Stimulated activated CD8-positive, alpha-beta memory T cell treated with anti-CD3 and anti-CD28 coated beads, Interleukin-7, amount 100 ng/mL, for 1 hour (primary cell): ENCODE results near the gene PMM2.
"Not testable (repeated sequence)": the region's sequence is repeated elsewhere in the genome, so short reads cannot be mapped to it uniquely, and the experiment has no call there.

Experiments used
- DNase-seq, 2 donors: peaks; one replicate each; pipeline ENCODE4 v3.0.0-alpha.2; 2020; ENCODE audit warnings: low read depth in 2 of 2

Gene PMM2

DNA sequence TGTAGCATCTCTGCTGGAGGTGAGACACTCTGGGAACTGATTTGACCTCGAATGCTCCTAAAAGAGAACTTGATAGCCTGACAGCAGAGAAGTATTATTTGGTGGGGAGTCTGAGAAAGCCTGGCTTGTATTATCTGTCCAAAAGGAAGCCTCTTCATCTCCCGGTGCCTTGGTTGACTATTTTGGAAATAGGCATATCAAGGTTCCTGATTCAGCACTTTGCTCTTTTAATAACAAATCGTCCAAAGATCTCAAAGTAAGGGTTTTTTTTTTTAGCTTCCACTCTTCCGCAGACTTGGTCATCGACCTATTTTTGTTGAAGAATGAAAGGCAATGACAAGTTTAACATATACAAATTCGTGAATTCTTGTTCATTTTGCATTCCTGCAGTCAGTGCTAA lies 15.0 kb upstream of the PMM2 start:
- no peak for DNase-seq

DNA sequence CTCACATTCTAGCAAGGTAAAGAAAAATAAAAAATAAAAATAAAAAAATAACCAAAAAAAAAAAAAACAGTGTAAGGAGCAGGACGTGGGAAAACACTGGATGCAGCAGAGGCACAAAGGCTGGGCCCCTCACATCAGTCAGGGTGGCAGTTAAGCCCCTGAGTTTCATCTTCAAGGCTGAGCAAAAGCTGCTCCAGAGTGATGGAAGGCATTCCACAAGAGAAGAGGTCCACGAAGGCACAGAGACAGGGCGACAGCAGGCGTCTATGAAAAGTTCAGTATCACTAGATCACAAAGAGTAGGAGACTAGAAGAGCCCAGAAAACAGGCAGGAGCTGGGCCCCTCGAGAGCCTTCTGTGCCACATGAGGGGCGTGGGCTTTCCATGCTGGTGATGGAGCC lies 12.2 kb upstream of the PMM2 start:
- no peak for DNase-seq

DNA sequence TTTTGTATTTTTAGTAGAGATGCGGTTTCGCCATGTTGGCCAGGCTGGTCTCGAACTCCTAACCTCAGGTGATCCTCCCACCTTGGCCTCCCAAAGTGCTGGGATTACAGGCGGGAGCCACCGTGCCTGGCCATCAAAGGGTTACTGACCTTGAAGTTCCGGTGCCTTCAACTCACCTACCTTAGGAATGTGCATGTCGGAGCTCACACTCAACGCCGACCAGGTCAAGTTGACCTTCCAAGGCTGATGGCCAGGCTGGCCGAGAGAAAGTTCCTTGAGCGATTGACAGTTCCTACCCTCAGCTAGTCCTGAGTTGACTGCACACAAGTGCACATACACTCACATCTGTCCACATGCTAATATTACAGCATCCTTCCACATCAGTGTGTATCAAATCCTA lies 11.3 kb upstream of the PMM2 start:
- DNase-seq, result not testable (repeated sequence)

DNA sequence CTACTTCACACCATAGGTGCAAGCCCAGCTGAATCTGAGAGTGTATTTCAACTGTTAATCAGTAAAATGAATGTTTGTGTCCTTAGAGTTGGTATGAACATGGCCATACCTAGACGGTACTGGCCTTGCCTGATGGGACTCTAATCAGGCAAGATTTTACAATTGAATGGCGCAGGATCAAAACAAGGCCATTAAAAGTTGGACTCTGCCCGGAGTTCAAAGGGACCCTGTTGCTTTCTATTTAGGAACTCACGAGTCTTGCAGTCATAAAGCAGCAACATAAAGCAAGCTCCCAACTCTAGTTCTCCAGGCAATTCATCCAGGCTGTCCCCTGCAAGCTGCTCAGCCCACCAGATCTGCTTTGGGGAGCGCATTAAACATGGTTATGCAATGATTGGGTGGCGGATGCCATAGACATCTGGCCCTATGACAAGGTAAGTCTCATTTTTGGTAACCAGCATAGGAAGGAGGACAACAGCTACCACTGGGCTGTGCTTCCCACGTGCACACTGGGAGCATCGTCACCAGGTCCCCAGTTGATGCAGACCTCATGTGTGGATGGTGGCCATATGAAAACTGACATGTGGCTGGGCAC lies 9.0 kb upstream of the PMM2 start:
- DNase-seq, result no peak

DNA sequence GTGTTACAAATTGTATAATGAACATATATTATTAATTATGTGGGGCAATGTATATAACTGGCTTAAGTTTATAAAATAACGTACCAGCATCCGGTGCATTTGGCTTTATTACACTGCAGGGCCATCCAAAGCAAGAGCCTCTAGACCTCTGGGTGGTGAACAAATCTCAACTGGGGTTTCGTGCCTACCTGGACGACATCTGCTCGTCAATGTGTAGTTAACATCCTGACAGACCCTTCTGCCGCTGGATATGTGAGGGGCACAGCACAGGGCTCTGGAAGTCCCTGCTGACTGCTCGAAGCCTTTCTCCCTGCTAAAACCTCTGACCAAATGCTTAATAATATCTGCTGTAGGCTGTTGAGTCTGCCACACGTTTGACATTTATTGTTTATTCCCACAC lies 2.5 kb upstream of the PMM2 start:
- no peak for DNase-seq

DNA sequence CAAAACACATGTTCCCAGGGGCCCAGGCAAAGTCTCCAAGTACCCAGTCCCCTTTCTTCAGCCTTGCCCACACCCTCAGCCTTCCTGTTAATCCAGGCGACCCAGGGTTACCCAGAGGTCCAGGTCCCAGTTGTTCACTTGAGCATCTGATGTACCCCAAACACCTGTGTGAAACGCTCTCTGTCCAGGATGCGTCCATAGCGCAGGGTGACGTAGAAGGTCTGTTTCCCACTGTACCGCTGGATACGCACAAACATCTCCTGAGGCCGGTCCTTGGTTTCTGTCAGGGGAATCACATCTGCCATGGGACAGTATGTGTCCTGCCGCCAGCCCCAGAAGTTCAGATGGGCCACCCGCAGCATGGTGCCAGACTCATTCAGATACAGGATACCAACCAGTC lies 1.8 kb upstream of the PMM2 start:
- no peak for DNase-seq

DNA sequence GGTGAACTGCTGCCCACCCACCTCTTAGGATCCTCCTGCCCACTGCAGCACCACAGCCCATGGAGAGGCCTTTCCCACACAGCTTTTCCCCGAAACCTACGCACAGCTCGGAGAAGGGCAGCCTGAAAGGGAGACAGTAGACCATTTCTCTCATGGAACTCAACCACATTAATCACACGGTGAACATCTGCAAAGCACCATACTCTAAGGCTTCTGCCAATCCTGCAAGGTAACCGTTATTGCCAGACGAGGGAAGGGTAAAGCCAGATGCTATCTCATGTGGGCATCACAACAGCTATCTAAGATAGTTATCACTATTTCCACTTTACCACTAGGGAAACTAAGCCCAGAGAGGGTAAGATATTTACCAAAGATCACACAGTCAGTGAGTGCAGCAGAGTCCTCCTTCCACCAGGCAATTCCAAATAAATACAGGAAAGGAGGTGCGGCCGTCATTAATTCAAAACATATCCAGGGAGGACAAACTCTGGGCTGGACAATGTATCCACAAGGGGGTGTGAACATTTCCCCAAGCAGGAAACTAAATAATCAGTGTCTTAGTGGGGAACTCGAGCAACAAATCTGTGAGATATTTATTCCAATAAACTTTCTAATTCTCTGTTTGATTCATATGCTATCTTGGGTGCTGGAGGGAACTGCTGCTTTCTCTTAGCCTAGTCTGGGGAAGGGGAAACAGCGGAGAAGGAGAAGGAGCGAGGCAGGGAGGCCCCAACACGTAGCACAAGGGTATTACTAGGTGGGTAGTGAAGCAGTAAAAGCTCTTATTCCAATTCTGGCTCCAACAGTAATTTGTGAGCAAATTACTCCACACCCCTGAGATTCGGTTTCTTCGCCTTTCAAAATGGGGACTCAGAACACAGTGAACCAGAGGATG lies 923 bp upstream of the PMM2 start:
- DNase-seq, result no peak

DNA sequence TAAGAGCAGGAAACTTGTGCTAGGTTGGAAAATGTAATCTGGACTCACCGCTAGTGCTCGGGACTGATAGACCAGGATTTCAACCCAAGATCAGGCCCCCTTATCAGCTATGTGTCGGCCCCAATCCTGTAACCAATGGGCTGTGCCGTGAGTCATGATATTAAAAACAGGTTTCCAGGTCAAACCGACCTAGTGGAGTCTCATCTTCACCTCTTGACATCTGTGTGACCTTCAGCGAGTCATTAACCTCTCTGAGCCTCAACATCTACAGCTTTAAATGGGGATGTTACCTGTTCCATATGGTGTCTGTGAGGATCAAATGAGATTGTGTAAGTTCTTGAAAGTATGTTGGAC lies 512 bp downstream of the PMM2 start:
- DNase-seq, result no peak

DNA sequence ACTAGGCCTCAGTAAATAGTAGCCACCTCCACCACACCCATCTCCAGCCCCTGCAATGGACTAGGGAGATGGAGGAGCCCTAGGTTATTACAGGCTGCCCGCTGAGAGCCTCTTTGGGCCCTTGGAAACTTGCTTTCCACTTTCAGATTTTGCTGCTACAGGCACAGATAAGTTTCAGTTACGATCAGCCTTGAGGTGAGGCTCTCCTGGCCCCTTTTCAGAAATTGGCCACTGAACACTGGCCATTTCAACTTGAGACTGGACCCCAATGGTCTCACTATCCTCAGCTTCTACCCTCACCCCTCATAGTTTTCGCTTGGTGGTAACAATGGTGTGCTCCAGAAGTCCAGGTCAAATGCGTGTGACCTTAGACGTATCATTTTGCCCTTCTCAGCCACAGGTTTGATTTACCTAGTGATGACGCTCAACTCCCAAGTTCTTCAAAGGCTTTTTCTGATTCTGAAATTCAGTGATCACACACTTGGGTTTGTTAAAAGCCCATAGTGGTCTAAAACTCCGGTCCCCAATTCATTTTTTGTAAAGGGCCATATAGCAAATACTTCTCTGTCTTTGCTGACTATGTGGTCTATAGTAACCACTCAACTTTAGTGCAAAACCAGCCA lies 1.0 kb downstream of the PMM2 start:
- no peak for DNase-seq

DNA sequence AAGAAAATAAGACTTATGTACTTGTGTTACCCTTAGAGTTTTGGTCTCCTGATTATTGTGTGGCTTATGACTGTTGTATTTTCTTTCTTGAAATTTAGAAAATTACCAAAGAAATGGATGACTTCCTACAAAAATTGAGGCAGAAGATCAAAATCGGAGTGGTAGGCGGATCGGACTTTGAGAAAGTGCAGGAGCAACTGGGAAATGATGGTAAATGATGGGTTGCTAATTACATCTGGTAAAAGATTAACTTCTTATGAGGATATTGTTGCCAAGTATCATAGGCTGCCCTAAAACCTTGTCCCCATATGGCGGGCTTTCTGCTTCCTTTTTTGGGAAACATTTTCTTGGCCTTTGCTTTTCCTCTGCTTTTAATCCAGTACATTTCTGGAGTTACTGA lies 4.1 kb downstream of the PMM2 start:
- no peak for DNase-seq

DNA sequence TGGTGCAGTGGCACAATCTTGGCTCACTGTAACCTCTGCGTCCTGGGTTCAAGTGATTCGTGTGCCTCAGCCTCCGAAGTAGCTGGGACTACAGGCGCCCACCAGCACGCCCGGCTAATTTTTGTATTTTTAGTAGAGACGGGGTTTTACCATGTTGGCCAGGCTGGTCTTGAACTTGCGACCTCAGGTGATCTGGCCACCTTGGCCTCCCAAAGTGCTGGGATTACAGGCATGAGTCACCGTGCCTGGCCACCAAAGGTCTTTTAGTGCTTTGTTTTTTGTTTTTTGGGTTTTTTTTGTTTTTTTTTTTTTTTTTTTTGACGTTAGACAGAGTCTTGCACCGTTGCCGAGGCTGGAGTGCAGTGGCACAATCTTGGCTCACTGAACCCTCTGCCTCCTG lies 6.1 kb downstream of the PMM2 start:
- not testable (repeated sequence) for DNase-seq

DNA sequence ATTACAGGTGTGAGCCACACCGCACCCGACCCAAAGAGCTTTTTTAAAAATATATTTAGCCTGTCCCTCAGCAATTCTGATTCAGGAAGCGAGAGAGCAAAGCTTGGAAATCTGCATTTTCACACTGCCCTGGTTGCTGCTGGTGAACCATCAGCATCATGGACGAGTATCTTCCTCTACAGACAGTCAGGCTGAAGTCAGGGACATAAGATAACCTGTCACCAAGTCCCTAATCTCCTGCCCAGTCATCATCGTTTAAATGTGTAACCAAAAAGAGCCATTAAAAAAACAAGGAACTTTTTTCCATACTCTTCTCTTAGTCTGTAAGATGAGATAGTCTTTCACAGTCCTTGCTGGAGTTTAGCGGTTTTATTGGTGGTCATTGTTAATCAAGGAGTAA lies 6.7 kb downstream of the PMM2 start:
- DNase-seq, result no peak

DNA sequence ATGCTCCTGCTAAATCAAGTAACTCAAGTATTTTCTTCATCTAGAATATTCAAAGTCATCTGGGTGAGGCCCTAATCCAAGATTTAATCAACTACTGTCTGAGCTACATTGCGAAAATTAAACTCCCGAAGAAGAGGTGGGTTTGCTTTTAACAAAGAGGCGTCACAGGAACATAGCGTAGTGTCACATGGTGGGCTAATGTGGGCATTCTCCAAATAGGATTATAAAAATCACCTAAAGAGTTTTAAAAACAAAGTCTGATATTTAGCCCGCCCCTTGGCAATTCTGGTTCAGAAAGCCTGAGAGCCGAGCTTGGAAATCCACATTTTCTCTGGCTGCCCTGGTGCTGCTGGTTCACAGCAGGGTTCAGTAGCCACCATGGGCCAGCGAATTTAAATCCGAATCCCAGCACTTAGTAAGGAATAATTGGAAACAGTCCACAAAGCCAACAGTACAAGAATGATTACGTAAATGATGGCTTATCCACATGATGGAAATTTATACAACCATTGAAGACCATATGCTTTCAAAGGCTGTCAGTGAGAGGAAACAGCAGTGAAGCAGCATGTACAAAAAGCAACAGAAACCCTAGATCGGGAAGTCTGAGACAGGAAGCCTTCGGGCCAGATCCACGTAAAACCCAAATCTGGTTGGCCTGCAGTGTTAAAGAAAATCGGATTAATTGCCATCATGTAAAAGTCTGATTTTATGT lies 8.8 kb downstream of the PMM2 start:
- DNase-seq, result no peak

DNA sequence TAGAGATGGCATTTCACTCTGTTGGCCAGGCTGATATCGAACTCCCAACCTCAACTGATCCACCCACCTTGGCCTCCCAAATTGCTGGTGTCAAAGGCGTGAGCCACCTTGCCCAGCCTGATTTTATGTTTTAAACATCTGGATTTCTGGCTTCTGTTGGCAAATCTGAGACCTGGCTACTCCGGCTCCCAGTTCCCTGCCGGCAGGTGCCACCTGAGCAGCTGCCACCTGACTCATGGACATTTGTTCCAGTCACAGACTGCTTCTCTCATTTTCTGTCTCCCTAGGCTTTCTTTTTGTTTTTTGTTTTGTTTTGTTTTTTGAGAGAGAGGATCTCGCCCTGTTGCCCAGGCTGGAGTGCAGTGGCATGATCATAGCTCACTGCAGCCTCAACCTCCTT lies 9.6 kb downstream of the PMM2 start:
- DNase-seq, result no peak

DNA sequence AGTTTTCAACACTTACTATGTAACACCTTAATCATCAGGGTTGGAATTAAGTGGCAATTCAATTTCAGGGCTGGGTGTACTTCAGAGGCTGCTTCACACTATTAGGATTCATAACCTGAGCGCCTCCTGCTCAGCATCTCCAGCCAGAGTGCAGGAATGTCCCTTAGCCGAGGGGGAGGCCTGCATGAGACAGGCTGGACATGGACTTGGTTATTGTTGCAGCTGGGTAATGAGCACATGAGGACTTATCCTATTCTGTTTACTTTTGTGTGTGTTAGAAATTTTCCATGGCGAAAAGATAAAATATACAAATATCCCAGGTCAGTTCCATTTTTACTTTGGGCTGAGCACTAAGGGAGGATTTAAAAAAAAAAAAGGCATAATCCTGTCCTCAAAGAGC lies 10.4 kb downstream of the PMM2 start:
- no peak for DNase-seq

DNA sequence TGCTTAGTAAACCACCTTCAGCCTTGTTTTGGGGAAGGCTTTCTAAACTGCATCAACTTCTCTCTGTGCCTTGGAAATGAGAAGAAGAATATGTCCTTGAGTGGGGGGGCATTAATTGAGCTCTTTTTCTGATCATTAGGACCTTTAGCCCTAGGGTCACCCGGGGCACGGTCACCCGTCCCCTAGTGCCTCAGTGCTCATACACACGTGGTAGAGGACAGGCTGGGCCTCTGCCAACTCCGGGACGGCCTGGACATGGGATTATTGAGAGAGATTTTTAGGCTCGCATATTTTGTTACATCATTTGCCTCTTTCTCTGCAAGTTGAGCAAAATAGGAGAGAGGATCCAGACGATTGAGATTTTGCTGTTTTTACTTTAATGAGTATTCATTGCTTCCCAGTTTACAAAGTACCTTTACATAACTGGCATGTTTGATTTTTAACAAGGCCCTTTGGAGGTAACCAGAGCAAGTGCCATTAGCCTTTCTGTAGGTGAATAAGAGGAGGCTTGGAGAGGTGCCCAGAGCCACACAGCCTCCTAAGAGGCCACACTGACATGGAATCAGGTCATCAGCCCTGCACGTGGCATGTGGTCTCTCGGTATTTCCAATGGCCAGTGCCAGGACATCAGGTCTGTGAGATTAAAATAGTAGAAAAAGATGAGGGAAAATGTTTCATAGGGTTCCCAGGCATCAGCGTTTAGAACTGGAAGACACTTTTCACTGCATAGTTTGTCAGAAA lies 11.1 kb downstream of the PMM2 start:
- DNase-seq, result no peak

DNA sequence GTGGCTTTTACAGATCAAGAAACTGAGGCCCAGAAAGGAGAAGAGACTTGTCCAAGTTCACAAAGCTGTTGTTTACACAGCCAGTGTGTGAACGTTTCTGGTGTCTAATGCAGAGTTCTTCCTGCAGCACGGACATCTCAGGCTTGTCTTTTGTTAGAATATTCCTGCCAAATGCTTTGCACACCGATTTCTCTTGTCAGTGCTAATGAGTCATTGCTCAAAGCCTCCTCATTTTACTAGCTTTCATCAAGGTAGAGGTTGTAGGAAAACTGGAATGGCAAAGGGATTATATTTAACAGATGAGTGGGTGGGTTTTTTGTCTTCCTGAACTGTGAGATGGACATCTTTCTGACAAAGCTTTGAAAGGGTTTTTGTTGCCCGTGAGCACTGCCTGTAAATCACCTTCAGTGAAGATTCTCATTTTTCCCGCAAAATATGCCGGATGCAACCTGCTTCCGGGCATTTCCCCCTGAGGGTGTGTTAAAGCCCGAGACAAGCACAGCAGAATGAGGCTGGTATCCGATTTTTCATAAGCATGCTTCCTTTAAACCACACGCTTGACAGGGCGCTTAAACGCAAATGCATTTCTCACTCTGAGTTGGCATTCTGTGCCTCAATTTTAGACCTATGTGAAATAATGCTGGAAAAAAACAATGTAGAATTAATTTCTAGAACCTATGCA lies 14.7 kb downstream of the PMM2 start:
- no peak for DNase-seq

DNA sequence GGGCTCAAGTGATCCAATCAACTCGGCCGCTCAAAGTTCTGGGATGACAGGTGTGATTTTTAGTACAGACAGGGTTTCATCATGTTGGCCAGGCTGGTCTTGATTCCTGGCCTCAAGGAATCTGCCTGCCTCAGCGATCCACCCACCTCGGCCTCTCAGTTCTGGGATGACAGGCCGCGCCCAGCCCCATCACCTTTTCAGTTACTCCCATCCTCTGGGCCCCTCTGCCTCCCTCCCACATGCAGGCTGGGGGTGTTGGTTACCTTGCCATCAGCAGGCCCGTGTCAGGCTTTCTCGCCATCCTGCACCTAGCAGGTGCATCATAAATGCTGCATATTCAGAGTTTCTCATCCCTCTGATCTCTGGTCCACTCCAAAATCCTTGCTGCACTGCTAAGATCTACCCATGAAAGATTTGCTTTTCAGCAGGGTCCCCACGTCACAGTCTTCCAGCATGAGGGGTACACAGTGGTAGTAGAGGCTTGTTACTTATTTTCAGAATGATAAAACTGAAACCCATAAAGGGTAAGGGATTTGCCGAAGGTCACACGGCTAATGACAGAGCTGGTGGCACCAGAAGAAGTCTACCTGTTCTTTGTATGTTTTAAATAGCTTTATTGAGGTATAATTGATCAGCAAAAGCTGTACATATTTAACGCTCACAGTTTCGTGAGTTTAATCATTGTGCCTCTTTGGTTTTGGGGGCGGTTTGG lies 16.6 kb downstream of the PMM2 start:
- no peak for DNase-seq

DNA sequence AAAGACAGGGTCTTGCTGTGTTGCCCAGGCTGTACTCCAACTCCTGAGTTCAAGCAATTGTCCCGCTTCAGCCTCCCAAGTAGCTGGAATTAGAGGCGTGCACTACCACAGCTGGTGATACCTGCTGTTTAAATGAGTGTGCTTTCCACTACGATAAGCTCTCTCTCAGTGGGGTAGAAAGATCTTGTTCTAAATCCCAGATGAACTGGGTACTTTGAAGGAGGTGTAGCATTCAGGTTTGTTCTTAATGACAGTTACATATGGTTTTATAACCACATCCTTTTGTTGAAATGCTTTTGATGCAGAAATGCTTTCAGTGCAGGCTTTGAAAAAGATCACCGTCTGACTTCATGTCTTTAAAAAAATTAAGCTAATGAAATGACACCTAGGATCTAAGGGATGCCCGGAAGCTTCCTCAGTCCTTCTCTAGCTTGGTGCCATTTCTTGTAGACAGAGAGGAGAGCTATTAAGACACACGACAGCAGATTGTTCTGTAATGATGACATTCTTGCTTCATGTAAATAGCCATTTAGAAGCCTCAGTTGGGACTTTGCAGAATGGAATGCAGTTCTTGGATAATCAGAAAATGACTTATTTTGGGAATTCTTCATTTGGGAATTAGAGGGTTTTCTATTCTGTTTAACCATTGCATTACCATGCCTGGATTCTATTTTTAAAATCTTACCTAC lies 19.5 kb downstream of the PMM2 start:
- DNase-seq, result no peak
